ENCODE measurements around the gene TMEM39A. TPM values are rescaled to one million over a fixed set of nuclear protein-coding genes. Genes with fewer than 3 reads are reported as not detected.

TMEM39A gene
- total and polyA plus RNA-seq, 2 of the 4 experiments (the other 2 are of a cell fraction) = 29.6 to 117 TPM

DNA sequence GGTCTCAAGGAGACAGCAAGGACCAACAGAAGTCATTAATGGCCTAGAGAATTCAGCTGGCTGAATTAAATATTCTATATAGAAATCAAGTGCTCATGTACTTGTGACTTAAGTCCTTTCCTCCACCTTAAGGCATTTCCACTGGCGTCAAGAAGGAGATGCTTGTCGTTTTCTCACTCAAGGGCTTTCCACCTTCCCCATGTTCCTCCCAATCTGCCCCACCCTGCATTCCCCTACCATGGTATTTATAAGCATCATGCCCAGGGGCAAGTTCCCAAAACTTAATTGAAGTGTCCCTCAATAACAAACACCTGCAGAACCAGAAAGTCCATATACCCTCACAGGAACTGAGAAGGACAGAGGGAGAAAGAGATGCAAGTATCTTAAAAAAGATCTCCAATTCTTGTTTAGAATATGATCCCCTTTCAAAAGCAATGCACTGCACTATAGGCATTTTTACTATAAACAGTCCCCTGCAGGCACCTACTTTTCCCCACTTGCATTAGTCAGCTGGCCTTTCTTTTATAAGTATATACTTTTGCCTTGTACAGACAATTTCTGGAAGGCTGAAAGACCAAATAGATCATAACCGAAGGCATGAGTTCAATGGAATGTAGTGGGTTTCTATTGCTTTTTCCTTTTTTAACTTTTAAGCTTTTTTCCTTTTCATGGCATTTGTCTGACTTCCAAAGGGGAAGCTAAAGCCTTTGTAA lies 29.6 kb downstream of the TMEM39A start (continued):
- TF ChIP-seq, protein P1, sequence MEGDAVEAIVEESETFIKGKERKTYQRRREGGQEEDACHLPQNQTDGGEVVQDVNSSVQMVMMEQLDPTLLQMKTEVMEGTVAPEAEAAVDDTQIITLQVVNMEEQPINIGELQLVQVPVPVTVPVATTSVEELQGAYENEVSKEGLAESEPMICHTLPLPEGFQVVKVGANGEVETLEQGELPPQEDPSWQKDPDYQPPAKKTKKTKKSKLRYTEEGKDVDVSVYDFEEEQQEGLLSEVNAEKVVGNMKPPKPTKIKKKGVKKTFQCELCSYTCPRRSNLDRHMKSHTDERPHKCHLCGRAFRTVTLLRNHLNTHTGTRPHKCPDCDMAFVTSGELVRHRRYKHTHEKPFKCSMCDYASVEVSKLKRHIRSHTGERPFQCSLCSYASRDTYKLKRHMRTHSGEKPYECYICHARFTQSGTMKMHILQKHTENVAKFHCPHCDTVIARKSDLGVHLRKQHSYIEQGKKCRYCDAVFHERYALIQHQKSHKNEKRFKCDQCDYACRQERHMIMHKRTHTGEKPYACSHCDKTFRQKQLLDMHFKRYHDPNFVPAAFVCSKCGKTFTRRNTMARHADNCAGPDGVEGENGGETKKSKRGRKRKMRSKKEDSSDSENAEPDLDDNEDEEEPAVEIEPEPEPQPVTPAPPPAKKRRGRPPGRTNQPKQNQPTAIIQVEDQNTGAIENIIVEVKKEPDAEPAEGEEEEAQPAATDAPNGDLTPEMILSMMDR (conservative IDR thresholded peaks at IDR 0.05; ENCODE audit: low read depth, low read length) = no peak

DNA sequence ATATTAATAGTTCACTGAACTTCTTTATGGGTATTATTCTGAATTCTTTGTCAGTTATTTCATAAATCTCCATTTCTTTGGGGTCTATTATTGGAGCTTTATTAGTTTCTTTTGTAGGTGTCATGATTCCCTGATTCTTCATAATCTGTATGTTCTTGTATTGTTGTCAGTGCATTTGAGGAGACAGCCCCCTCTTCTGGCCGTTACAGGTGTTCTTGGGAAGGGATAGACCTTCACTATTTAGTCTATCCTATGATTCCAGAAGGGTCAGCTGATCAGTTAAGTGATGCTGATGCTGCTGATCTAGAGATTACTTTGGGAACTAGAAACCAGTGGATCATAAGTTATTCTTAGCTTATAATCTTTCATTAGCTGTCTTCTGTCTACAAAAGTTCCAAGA lies 34.9 kb downstream of the TMEM39A start:
- in situ Hi-C loops (cut with MboI; ENCODE audit: low sequenced_read_pairs) = no loop called here
- Histone ChIP-seq H2BK15ac (ENCODE audit: low read depth, low read length) (no peak overlapping the region), H4K20me1 (ENCODE audit: insufficient read depth, low read length) (peaks cover under 1% of the 10 kb centered on the region; the same call in 1 of the 2 replicates), H3K23ac (ENCODE audit: low read depth, low read length) (no peak overlapping the region), H3K9me1 (ENCODE audit: insufficient read depth, low read length) (no peaks in the 10 kb centered on the region), H3K27me3 (ENCODE audit: control insufficient read depth, insufficient read depth, low read length) (no peaks in the 10 kb centered on the region), H2BK5ac (ENCODE audit: low read depth, low read length, poor library complexity, severe bottlenecking) (no peak overlapping the region), H3K27ac (ENCODE audit: insufficient read depth, low read length) (no peak overlapping the region), H3K4me1 (ENCODE audit: control insufficient read depth, insufficient read depth, low read length) (no peaks in the 10 kb centered on the region), H3K18ac (ENCODE audit: low read depth, low read length) (no peak overlapping the region), H3K4ac (ENCODE audit: low read depth, low read length) (no peak overlapping the region), H3K56ac (ENCODE audit: extremely low read depth, insufficient read depth, low read length) (no peak overlapping the region), H2AK9ac (replicated peaks; ENCODE audit: low read depth, low read length, poor library complexity) (no peak overlapping the region), H3K9me3 (ENCODE audit: control insufficient read depth, insufficient read depth, low read length) (peaks cover 26% of the 10 kb centered on the region), H2BK20ac (ENCODE audit: low read depth, low read length) (no peak overlapping the region), H3K4me3 (ENCODE audit: insufficient read depth, low read depth, low read length) (no peak overlapping the region), H3K36me3 (ENCODE audit: control insufficient read depth, insufficient read depth, low read length) (peaks cover 26% of the 10 kb centered on the region), H3K14ac (replicated peaks; ENCODE audit: low read depth, low read length) (no peak overlapping the region), H2BK120ac (ENCODE audit: low read depth, low read length) (no peak overlapping the region), H2AK5ac (ENCODE audit: low read depth, low read length) (no peak overlapping the region), H3K4me2 (ENCODE audit: low read depth, low read length) (no peak overlapping the region), H4K91ac (ENCODE audit: insufficient read depth, low read depth, low read length) (no peak overlapping the region), H2AFZ (replicated peaks; ENCODE audit: low read length, poor library complexity) (no peak overlapping the region), H4K8ac (ENCODE audit: low read depth in 2 of 2, low read length in 2 of 2) (no peak overlapping the region), H4K5ac (ENCODE audit: low read depth, low read length) (no peak overlapping the region), H3K79me1 (ENCODE audit: low read depth in 1 of 2, low read length in 2 of 2) (peaks cover 4 to 8% of the 10 kb centered on the region in 2 experiments; a peak in 2 of 4 replicates), H3K9ac (ENCODE audit: low read depth, low read length) (no peak overlapping the region)
- intact Hi-C loops (cut with micrococcal nuclease) = no loop called here
- DNase-seq (no peak), ATAC-seq (ENCODE audit: low read depth) (no peak)
- BruUV-seq (replicated peaks) = no TSS peak
- no CpG with 5 or more reads among the region's 1 CpG for WGBS, 2 experiments (ENCODE audit: extremely low coverage in 2 of 2, insufficient read length in 1 of 2)
- dilution Hi-C loops (cut with HindIII; ENCODE audit: low sequenced_read_pairs, unreplicated experiment) = no loop called here
- ChIA-PET CTCF (interaction anchor here (0.6 kb wide), 1 partner anchor 22 kb away, joined by 3 read pairs; no protein-coding TSS in a partner anchor), POLR2A (ENCODE audit: unreplicated experiment) (no interaction called here)
- TF ChIP-seq MAZ (IDR thresholded peaks at IDR 0.05; ENCODE audit: borderline replicate concordance, low read depth, low read length) = no peak
- no peak for TF ChIP-seq POLR2A (IDR thresholded peaks at IDR 0.05; ENCODE audit: low read depth, low read length)
- TF ChIP-seq SMC3 (IDR thresholded peaks at IDR 0.05; ENCODE audit: low read depth, low read length) = no peak
- TF ChIP-seq, protein P1 (conservative IDR thresholded peaks at IDR 0.05; ENCODE audit: low read depth, low read length) = no peak
- TF ChIP-seq MAFK (IDR thresholded peaks at IDR 0.05; ENCODE audit: low read depth, low read length) = no peak
- TF ChIP-seq MXI1 (IDR thresholded peaks at IDR 0.05; ENCODE audit: borderline replicate concordance, low read depth, low read length) = no peak
- TF ChIP-seq BHLHE40 (IDR thresholded peaks at IDR 0.05; ENCODE audit: low read depth, low read length) = no peak
- no peak for TF ChIP-seq NFE2L2 (IDR thresholded peaks at IDR 0.05; ENCODE audit: low read depth, low read length)
- TF ChIP-seq, protein P2, sequence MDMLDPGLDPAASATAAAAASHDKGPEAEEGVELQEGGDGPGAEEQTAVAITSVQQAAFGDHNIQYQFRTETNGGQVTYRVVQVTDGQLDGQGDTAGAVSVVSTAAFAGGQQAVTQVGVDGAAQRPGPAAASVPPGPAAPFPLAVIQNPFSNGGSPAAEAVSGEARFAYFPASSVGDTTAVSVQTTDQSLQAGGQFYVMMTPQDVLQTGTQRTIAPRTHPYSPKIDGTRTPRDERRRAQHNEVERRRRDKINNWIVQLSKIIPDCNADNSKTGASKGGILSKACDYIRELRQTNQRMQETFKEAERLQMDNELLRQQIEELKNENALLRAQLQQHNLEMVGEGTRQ (IDR thresholded peaks at IDR 0.05; ENCODE audit: low read depth, low read length) = no peak
- TF ChIP-seq CEBPB (IDR thresholded peaks at IDR 0.05; ENCODE audit: low read depth, low read length) = no peak
- no peak for TF ChIP-seq CHD1 (IDR thresholded peaks at IDR 0.05; ENCODE audit: low read depth, low read length)

Measured in IMR-90 (cell line).